ENCODE data around the gene THBD. TPM values are rescaled to one million over a fixed set of nuclear protein-coding genes. Genes with fewer than 3 reads are reported as not detected.

THBD gene
- total RNA-seq, 4 donors from 2014 or later, result 48.1 to 60.3 (median 56.9) TPM

GRCh38 chr20:23095499-23095898 is 46.0 kb upstream of the THBD start:
- 72 to 73% methylated on average over 3 of the region's 3 CpGs for WGBS, 2 donors
- no peak for DNase-seq (ENCODE audit: low spot score in 2 of 2)
- TF ChIP-seq CTCF (IDR thresholded peaks at IDR 0.05) (no peak), EP300 (IDR thresholded peaks at IDR 0.05) (no peak), POLR2A (IDR thresholded peaks at IDR 0.05) (no peak)

GRCh38 chr20:23094927-23095326 is 45.5 kb upstream of the THBD start:
- 87 to 91% methylated on average over 8 of the region's 8 CpGs for WGBS, 2 donors
- no peak for DNase-seq (ENCODE audit: low spot score in 2 of 2)

More at GRCh38 chr20:23095499-23095898, 46.0 kb upstream of the THBD start:
- Histone ChIP-seq H3K27me3 (no peaks in the 10 kb centered on the region), H3K4me3 (no peak overlapping the region), H3K4me1 (peaks cover 0 to 35% (median 0%) of the 10 kb centered on the region in 4 donors), H3K27ac (no peak overlapping the region), H3K9me3 (no peaks in the 10 kb centered on the region), H3K36me3 (no peaks in the 10 kb centered on the region)

DNA sequence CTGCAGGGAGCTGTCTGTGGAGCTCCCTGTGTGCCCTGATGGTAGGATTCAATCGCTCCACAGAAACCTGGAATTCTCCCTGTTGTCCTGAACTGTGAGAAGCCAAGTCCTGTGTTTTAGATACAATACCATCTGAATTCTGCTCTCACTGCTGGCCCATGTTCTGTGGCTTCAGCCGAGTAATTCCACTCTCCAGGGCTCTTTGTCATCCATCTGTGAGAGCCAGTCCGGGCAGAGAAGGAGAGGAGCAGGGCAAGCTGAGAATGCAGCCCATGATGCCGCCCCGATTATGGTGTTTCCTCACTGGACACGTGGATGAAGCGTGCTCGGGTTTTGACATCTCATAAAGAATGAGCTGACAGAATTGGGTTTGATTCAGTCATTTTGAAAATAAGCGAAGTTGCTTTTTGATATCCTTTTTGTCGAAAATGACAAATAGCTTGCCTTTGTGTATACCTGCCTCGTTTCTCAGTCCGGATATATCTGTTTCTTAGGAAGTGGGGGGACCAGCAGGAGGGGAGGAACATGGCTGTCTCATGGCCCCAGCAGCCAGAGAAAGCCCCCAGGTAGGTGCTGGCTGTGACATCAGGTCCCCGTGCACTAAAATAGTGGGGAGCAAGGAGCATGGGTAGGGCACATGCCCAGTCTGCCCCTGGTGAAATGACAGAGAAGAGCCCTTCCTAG is 44.9 kb upstream of the THBD start:
- Histone ChIP-seq H3K27ac (no peak overlapping the region), H3K4me1 (peaks cover 0 to 43% (median 0%) of the 10 kb centered on the region in 4 donors), H3K36me3 (no peaks in the 10 kb centered on the region), H3K4me3 (no peak overlapping the region), H3K27me3 (no peaks in the 10 kb centered on the region), H3K9me3 (no peaks in the 10 kb centered on the region)
- TF ChIP-seq POLR2A (IDR thresholded peaks at IDR 0.05), result no peak
- no peak for TF ChIP-seq EP300 (IDR thresholded peaks at IDR 0.05)
- no peak for TF ChIP-seq CTCF (IDR thresholded peaks at IDR 0.05)
- WGBS, 2 donors, result 85 to 86% methylated on average over 13 of the region's 13 CpGs
- DNase-seq (ENCODE audit: low spot score in 2 of 2), result no peak

More at GRCh38 chr20:23094927-23095326, 45.5 kb upstream of the THBD start:
- H3K27ac ChIP-seq, result no peak overlapping the region
- no peaks in the 10 kb centered on the region for H3K36me3 ChIP-seq
- H3K4me1 ChIP-seq, result peaks cover 0 to 41% (median 0%) of the 10 kb centered on the region in 4 donors
- H3K9me3 ChIP-seq, result no peaks in the 10 kb centered on the region
- no peak for TF ChIP-seq EP300 (IDR thresholded peaks at IDR 0.05)
- TF ChIP-seq POLR2A (IDR thresholded peaks at IDR 0.05), result no peak
- no peak for TF ChIP-seq CTCF (IDR thresholded peaks at IDR 0.05)
- no peaks in the 10 kb centered on the region for H3K27me3 ChIP-seq
- H3K4me3 ChIP-seq, result no peak overlapping the region

DNA sequence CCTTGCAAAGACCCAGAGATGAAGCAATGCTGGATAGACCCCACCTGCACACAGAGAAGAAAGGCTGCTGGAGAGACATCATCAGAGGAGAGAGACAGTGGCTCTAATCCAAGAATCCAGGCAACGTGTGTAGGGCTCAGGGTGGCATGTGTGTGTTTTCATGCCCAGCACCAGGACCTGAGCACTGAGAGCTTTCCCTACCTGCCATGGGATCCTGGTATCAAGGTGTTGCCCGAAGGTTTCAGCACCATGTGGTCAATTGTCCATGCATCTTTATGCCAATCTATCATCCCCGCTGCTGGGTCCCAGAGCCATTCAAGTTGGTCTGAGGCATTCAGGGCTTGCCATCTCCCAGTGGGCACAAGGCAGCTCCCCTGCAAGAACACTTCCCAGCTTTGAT is 44.1 kb upstream of the THBD start:
- Histone ChIP-seq H3K4me3 (no peak overlapping the region), H3K9me3 (no peaks in the 10 kb centered on the region), H3K27me3 (no peaks in the 10 kb centered on the region), H3K4me1 (peaks cover 0 to 43% (median 0%) of the 10 kb centered on the region in 4 donors), H3K36me3 (no peaks in the 10 kb centered on the region), H3K27ac (no peak overlapping the region)
- no peak for DNase-seq (ENCODE audit: low spot score in 2 of 2)
- 60 to 62% methylated on average over 3 of the region's 3 CpGs for WGBS, 2 donors
- TF ChIP-seq CTCF (IDR thresholded peaks at IDR 0.05), result no peak
- no peak for TF ChIP-seq EP300 (IDR thresholded peaks at IDR 0.05)
- no peak for TF ChIP-seq POLR2A (IDR thresholded peaks at IDR 0.05)

DNA sequence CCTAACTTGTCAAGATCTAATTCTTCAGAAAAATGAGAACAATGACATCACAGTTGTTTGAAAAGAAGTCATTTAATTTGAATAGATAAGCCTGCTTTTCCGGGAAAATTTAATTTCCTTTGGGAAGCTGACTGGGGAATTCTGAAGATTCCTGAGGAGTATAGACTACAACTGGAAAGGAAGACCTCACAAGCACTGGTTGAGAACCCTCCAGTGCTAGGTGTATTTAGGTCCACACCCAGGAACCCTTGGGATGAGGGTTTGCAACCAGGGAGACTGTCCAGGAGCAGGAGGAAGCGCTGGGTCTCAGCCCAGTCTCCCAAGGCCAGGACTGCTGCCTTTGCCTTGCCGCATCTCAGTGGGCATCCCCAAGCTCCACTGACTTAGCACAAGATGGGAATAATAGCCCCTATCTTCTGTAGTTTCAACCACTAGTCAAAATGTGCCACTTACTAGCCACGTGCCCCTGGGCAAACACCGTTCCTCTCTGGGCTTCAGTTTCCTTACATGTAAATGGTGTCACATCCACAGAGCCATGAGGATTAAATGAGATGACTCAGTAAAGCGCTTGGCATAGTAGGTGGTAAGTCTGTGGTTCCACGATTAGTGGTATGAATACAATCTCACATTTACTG is 43.5 kb upstream of the THBD start:
- Histone ChIP-seq H3K36me3 (no peaks in the 10 kb centered on the region), H3K27me3 (no peaks in the 10 kb centered on the region), H3K4me3 (no peak overlapping the region), H3K9me3 (no peaks in the 10 kb centered on the region), H3K27ac (peak overlapping the region in 1 of 4 donors; percentile 40), H3K4me1 (peaks cover 0 to 43% (median 0%) of the 10 kb centered on the region in 4 donors)
- TF ChIP-seq CTCF (IDR thresholded peaks at IDR 0.05) (no peak), EP300 (IDR thresholded peaks at IDR 0.05) (no peak), POLR2A (IDR thresholded peaks at IDR 0.05) (no peak)
- 79 to 83% methylated on average over 7 of the region's 7 CpGs for WGBS, 2 donors
- DNase-seq (ENCODE audit: low spot score in 2 of 2), result no peak
